Neural progenitor cell (in vitro differentiated cells): Measurements from ENCODE around the gene MTFR1L. TPM values are rescaled to one million over a fixed set of nuclear protein-coding genes. Genes with fewer than 3 reads are reported as not detected.

Experiments used
- DNase-seq: peaks from one replicate; pipeline ENCODE4 v3.0.0-alpha.2; 2016; ENCODE audit warnings: low spot score
- H2AFZ ChIP-seq: fragments of 200-600 bp; sonication (generic); replicated peaks from 2 replicates; pipeline ENCODE4 v1.6.1; 2016; ENCODE audit warnings: antibody characterized with exemption
- H3F3A ChIP-seq: fragments of 200-600 bp; sonication (generic); 2 replicates; pipeline ENCODE4 v1.6.1; 2016; ENCODE audit warnings: antibody characterized with exemption, low read depth
- H3K27ac ChIP-seq: fragments of 200-600 bp; sonication (generic); 2 replicates; pipeline ENCODE4 v1.5.1; 2016; ENCODE audit warnings: mild to moderate bottlenecking
- H3K27me3 ChIP-seq: fragments of 200-600 bp; sonication (generic); 2 replicates; pipeline ENCODE4 v1.6.1; 2016; ENCODE audit warnings: mild to moderate bottlenecking, moderate library complexity
- H3K36me3 ChIP-seq: fragments of 200-600 bp; sonication (generic); 2 replicates; pipeline ENCODE4 v1.5.1; 2016
- H3K4me1 ChIP-seq: fragments of 200-600 bp; sonication (generic); 2 replicates; pipeline ENCODE4 v1.6.1; 2016; ENCODE audit warnings: mixed run types
- H3K4me2 ChIP-seq: fragments of 200-600 bp; sonication (generic); 2 replicates; pipeline ENCODE4 v1.6.1; 2016
- H3K4me3 ChIP-seq: fragments of 200-600 bp; sonication (generic); 2 replicates; pipeline ENCODE4 v1.5.1; 2016
- H3K79me2 ChIP-seq: fragments of 200-600 bp; sonication (generic); 2 replicates; pipeline ENCODE4 v1.6.1; 2016; ENCODE audit warnings: low read depth
- H3K9ac ChIP-seq: fragments of 200-600 bp; sonication (generic); 2 replicates; pipeline ENCODE4 v1.6.1; 2016
- H3K9me3 ChIP-seq: fragments of 200-600 bp; sonication (generic); 2 replicates; pipeline ENCODE4 v1.5.1; 2016; ENCODE audit warnings: low read depth
- H4K20me1 ChIP-seq: fragments of 200-600 bp; sonication (generic); 2 replicates; pipeline ENCODE4 v1.6.1; 2016; ENCODE audit warnings: low read depth
- H3K27ac Mint-ChIP-seq: 3 replicates; pipeline ENCODE4 v1.8.0; 2021; ENCODE audit warnings: mixed read lengths
- H3K27me3 Mint-ChIP-seq: 2 replicates; pipeline ENCODE4 v1.8.0; 2022; ENCODE audit warnings: low read depth, mild to moderate bottlenecking, inconsistent platforms, moderate library complexity, mixed read lengths; ENCODE audit not compliant: insufficient read depth
- H3K36me3 Mint-ChIP-seq: 3 replicates; pipeline ENCODE4 v1.8.0; 2021; ENCODE audit warnings: mixed read lengths
- H3K4me1 Mint-ChIP-seq: 3 replicates; pipeline ENCODE4 v1.8.0; 2021; ENCODE audit warnings: mixed read lengths
- H3K4me3 Mint-ChIP-seq: 3 replicates; pipeline ENCODE4 v1.8.0; 2021; ENCODE audit warnings: mild to moderate bottlenecking, moderate library complexity, mixed read lengths
- H3K9me3 Mint-ChIP-seq: 3 replicates; pipeline ENCODE4 v1.8.0; 2020; ENCODE audit warnings: mixed read lengths
- EZH2 ChIP-seq: fragments of 200-600 bp; sonication (generic); IDR thresholded peaks from 2 replicates; pipeline ENCODE4 v1.6.1; 2017; ENCODE audit warnings: antibody characterized with exemption, mild to moderate bottlenecking, moderate library complexity
- EZH2phosphoT487 ChIP-seq: fragments of 200-600 bp; sonication (generic); IDR thresholded peaks from 2 replicates; pipeline ENCODE4 v1.6.1; 2017; ENCODE audit warnings: antibody characterized with exemption
- total RNA-seq: library from RNA; depleted of rRNA; stranded (reverse); fragments of >200 nt; gene quantifications from 2 replicates; pipeline ENCODE4 v1.2.3, GENCODE V29; 2015; ENCODE audit warnings: low replicate concordance
- TF ChIP-seq, protein P1 (sequence below): fragments of 200-600 bp; sonication (generic); IDR thresholded peaks from 2 replicates; pipeline ENCODE4 v1.5.1; 2017; ENCODE audit warnings: antibody characterized with exemption, mild to moderate bottlenecking

The MTFR1L gene
- total RNA-seq, 1 donor from 2014 or later, result 20.7 TPM

DNA sequence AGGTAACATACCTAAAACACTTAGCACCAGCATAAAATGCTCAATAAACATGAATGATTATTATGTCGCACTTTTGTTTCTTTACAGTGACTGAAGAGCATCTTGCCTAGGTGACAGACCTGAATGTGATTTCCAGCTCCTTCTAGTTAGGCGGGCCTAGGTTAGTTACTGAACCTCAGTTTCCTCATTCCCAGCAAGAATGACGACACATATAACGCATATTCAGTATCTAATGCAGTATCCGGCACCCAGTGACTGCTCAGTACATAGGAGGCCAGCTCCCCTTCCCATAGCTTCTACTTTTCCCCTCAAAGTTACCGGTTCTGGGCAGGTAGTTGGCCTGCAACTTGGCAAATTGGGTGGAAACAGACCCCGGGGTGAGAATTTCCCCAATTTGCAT, 38.7 kb downstream of the MTFR1L start:
- no peak for DNase-seq
- TF ChIP-seq, protein P1, sequence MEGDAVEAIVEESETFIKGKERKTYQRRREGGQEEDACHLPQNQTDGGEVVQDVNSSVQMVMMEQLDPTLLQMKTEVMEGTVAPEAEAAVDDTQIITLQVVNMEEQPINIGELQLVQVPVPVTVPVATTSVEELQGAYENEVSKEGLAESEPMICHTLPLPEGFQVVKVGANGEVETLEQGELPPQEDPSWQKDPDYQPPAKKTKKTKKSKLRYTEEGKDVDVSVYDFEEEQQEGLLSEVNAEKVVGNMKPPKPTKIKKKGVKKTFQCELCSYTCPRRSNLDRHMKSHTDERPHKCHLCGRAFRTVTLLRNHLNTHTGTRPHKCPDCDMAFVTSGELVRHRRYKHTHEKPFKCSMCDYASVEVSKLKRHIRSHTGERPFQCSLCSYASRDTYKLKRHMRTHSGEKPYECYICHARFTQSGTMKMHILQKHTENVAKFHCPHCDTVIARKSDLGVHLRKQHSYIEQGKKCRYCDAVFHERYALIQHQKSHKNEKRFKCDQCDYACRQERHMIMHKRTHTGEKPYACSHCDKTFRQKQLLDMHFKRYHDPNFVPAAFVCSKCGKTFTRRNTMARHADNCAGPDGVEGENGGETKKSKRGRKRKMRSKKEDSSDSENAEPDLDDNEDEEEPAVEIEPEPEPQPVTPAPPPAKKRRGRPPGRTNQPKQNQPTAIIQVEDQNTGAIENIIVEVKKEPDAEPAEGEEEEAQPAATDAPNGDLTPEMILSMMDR, result no peak
- TF ChIP-seq EZH2phosphoT487, result no peak
- no peak for TF ChIP-seq EZH2
- H3K9me3 ChIP-seq, result no peaks in the 10 kb centered on the region
- Mint-ChIP-seq H3K9me3 (no peaks in the 10 kb centered on the region), H3K4me3 (peak overlapping the region; percentile 90), H3K4me1 (peaks cover 23% of the 10 kb centered on the region), H3K27ac (peak overlapping the region; percentile 62), H3K27me3 (peaks cover 7% of the 10 kb centered on the region), H3K36me3 (peaks cover 9% of the 10 kb centered on the region)
- H3K4me1 ChIP-seq, result peaks cover 12% of the 10 kb centered on the region
- peak overlapping the region; percentile 68 for H3K4me3 ChIP-seq
- no peak overlapping the region for H3K27ac ChIP-seq
- H3K9ac ChIP-seq, result no peak overlapping the region
- peak overlapping the region; percentile 99 for H2AFZ ChIP-seq
- H4K20me1 ChIP-seq, result peaks cover 4% of the 10 kb centered on the region
- no peaks in the 10 kb centered on the region for H3K27me3 ChIP-seq
- peaks cover 54% of the 10 kb centered on the region for H3K79me2 ChIP-seq
- no peaks in the 10 kb centered on the region for H3K36me3 ChIP-seq
- H3F3A ChIP-seq, result peaks cover 9% of the 10 kb centered on the region
- peak overlapping the region; percentile 95 for H3K4me2 ChIP-seq

DNA sequence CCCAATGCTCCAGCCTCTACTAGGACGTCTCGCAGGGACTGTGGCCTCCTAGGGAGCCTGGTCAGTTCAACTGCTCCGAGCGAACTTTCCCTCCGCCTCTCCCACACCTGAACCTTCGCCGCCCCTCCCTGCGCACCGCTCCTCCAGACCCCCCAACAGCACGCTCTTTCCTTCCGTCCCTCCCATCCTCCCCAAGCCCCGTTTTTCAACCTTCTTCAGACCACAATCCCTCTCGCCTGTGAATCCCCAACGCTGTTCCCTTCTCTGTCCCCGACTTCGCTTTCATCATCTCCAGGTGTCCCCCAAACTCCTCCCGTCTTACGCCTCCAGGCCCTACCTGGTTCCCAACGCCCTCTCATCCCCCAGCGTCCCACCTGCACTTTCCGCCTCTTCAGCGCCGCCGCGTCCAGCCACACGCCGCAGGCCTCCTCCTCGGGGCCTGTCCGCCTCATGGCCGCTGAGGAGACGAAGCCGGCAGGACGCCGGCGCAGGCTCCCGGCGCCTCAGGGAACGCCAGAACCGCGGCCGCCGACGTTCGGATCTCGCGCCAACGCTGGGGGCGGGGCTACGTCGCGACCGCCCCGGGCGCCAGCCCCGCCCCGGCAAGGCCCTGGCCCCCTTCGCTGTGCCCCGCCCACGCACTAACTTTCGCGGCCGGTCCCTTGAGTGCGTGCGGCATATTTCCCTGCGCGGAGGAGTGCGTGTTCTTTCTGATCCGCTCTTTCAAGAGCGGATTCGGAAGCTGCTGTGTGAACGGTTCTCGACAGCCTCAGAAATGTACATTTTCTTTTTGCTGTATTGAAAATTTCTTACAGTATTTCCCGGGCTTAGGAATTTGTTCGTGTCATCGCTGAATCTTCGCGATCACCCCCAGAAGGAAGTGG, 39.4 kb downstream of the MTFR1L start, which contains the start of gene AUNIP:
Gene AUNIP, minus strand, starts transcription at position 552 of the 884 bp plus-strand sequence. Its CDS starts 100 bp downstream, at position 452.
- Histone ChIP-seq H3K27ac (no peak within 1 kb of the TSS), H3K9me3 (no peaks in the 10 kb centered on the region), H3K36me3 (no peaks in the 10 kb centered on the region), H4K20me1 (peaks cover 4% of the 10 kb centered on the region), H3K4me2 (peak within 1 kb of the TSS; percentile 95), H3K27me3 (no peaks in the 10 kb centered on the region), H3K9ac (peak within 1 kb of the TSS; percentile 40), H2AFZ (peak within 1 kb of the TSS; percentile 99), H3F3A (peaks cover 9% of the 10 kb centered on the region), H3K79me2 (peaks cover 47% of the 10 kb centered on the region), H3K4me3 (peak within 1 kb of the TSS; percentile 68), H3K4me1 (peaks cover 12% of the 10 kb centered on the region)
- H3K36me3 Mint-ChIP-seq, result peaks cover 9% of the 10 kb centered on the region
- TF ChIP-seq, protein P1, result peak; percentile 7
- no peak for TF ChIP-seq EZH2phosphoT487
- H3K27me3 Mint-ChIP-seq, result peaks cover 8% of the 10 kb centered on the region
- peaks cover 23% of the 10 kb centered on the region for H3K4me1 Mint-ChIP-seq
- H3K27ac Mint-ChIP-seq, result peak within 1 kb of the TSS; percentile 87
- H3K9me3 Mint-ChIP-seq, result no peaks in the 10 kb centered on the region
- peak within 1 kb of the TSS; percentile 96 for H3K4me3 Mint-ChIP-seq
- peak; percentile 94 for DNase-seq

DNA sequence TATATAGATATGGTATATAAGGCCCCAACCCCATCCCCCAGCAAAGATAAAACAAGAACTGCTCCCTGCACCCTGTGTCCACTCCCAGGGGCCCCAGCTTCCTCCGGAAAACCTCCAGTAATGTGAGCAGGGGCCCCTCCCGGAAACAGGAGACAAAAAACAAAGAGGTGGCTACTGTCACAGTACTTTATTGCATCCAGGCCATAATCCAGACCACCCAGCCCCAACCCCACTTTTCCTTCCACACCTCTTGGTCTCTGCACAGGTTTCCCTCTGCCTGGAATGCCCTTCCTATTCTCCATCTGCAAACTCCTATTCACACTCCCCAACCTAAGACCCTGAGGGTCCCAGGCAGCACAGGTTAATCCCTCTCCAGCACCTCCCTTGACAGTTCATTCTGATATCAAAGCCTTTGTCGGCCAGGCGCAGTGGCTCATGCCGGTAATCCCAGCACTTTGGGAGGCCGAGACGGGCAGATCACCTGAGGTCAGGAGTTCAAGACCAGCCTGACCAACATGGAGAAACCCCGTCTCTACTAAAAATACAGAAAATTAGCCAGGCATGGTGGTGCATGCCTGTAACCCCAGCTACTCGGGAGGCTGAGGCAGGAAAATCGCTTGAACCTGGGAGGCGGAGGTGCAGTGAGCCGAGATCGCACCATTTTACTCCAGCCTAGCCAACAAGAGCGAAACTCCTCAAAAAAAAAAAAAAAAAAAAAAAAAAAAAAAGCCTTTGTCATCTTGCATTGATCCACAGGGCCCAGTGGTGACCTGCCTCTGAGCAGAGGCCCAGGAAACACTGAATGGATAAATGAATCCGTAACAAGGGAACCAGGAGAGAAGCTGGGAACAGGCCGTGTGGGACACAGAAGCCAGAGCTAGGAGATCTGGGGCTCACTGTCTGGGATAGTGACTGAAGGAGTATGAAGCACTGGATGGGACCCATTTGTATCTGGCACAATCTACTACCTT, 41.8 kb downstream of the MTFR1L start:
- DNase-seq, result peak; percentile 15
- TF ChIP-seq, protein P1, result no peak
- TF ChIP-seq EZH2, result no peak
- TF ChIP-seq EZH2phosphoT487, result no peak
- peaks cover 23% of the 10 kb centered on the region for H3K4me1 Mint-ChIP-seq
- H3K36me3 Mint-ChIP-seq, result peaks cover 9% of the 10 kb centered on the region
- peak overlapping the region; percentile 74 for H3K4me3 Mint-ChIP-seq
- peaks cover 3% of the 10 kb centered on the region for H3F3A ChIP-seq
- H3K4me2 ChIP-seq, result no peak overlapping the region
- no peak overlapping the region for H3K27ac ChIP-seq
- no peak overlapping the region for H3K27ac Mint-ChIP-seq
- H3K4me3 ChIP-seq, result no peak overlapping the region
- peaks cover 12% of the 10 kb centered on the region for H3K4me1 ChIP-seq
- peaks cover 11% of the 10 kb centered on the region for H3K27me3 Mint-ChIP-seq
- no peak overlapping the region for H2AFZ ChIP-seq
- H3K79me2 ChIP-seq, result peaks cover 25% of the 10 kb centered on the region
- no peaks in the 10 kb centered on the region for H3K27me3 ChIP-seq
- H3K9me3 ChIP-seq, result no peaks in the 10 kb centered on the region
- H3K36me3 ChIP-seq, result no peaks in the 10 kb centered on the region
- H3K9ac ChIP-seq, result no peak overlapping the region
- H3K9me3 Mint-ChIP-seq, result no peaks in the 10 kb centered on the region
- H4K20me1 ChIP-seq, result peaks cover 4% of the 10 kb centered on the region
